PC-9 (cell line): Measurements from ENCODE around the gene MAP3K20.
"Not testable (repeated sequence)": the region's sequence is repeated elsewhere in the genome, so short reads cannot be mapped to it uniquely, and the experiment has no call there.

Experiments used
- EZH2 ChIP-seq: fragments of 200-600 bp; sonication (generic); IDR thresholded peaks from 2 replicates; pipeline ENCODE4 v1.8.0; 2017; ENCODE audit warnings: antibody characterized with exemption, low read depth
- TF ChIP-seq, protein P1 (sequence below): fragments of 200-600 bp; sonication (generic); conservative IDR thresholded peaks from 2 replicates; pipeline ENCODE4 v1.6.1; 2017; ENCODE audit warnings: mixed run types, antibody characterized with exemption, mild to moderate bottlenecking, moderate library complexity

DNA sequence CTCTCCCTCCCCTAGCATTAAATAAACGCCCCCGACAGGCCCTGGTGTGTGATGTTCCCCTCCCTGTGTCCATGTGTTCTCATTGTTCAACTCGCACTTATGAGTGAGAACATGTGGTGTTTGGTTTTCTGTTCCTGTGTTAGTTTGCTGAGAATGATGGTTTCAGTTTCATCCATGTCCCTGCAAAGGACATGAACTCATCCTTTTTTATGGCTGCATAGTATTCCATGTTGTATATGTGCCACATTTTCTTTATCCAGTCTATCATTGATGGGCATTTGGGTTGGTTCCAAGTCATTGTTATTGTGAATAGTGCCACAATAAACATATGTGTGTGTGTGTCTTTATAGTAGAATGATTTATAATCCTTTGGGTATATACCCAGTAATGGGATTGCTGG is 98.7 kb downstream of the MAP3K20 start:
- TF ChIP-seq, protein P1, sequence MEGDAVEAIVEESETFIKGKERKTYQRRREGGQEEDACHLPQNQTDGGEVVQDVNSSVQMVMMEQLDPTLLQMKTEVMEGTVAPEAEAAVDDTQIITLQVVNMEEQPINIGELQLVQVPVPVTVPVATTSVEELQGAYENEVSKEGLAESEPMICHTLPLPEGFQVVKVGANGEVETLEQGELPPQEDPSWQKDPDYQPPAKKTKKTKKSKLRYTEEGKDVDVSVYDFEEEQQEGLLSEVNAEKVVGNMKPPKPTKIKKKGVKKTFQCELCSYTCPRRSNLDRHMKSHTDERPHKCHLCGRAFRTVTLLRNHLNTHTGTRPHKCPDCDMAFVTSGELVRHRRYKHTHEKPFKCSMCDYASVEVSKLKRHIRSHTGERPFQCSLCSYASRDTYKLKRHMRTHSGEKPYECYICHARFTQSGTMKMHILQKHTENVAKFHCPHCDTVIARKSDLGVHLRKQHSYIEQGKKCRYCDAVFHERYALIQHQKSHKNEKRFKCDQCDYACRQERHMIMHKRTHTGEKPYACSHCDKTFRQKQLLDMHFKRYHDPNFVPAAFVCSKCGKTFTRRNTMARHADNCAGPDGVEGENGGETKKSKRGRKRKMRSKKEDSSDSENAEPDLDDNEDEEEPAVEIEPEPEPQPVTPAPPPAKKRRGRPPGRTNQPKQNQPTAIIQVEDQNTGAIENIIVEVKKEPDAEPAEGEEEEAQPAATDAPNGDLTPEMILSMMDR = not testable (repeated sequence)
- not testable (repeated sequence) for TF ChIP-seq EZH2
